HCT116 (cell line): ENCODE measurements around the gene DBN1. TPM values are rescaled to one million over a fixed set of nuclear protein-coding genes. Genes with fewer than 3 reads are reported as not detected.

Experiments used
- ATAC-seq: fragments of 200-7000 bp; cut with Tn5 transposase; 2 replicates; pipeline ENCODE4 v1.9.1; 2020; ENCODE audit warnings: mild to moderate bottlenecking, moderate library complexity
- BruUV-seq: library from RNA; stranded (reverse); fragments of 400-500 nt; replicated peaks from 2 replicates; lab custom pipeline; 2021; lab: Mats Ljungman, UMichigan
- CTCF ChIA-PET: fragments of 300-600 bp; sonication (Branson Sonifier 250); formaldehyde crosslinking; loops from one replicate; lab custom pipeline; 2021; ENCODE audit warnings: antibody characterized with exemption; lab: Charles Lee
- POLR2A ChIA-PET: fragments of 300-600, 350-600 bp; sonication (Branson Sonifier 250); formaldehyde crosslinking; loops from one replicate; lab custom pipeline; 2021; ENCODE audit warnings: antibody characterized with exemption; lab: Charles Lee
- RAD21 ChIA-PET, 2 experiments: fragments of 300-600 bp; sonication (Branson Sonifier 250); formaldehyde crosslinking; loops; one replicate each; lab custom pipeline; 2023; ENCODE audit warnings: low total read pairs in 2 of 2; ENCODE audit not compliant: uncharacterized antibody in 2 of 2, unreplicated experiment in 2 of 2, low non-redundant PET in 1 of 2; lab: Charles Lee
- DNase-seq: peaks from one replicate; pipeline ENCODE4 v3.0.0-alpha.2; 2010; ENCODE audit warnings: low read depth, low spot score
- H2AFZ ChIP-seq: fragments of 200-600 bp; shearing (Covaris generic), sonication (generic); 2 replicates; pipeline ENCODE4 v1.6.1; 2017; ENCODE audit warnings: low read depth, mixed run types, mixed read lengths, antibody characterized with exemption, low read length; ENCODE audit not compliant: poor library complexity, severe bottlenecking
- H3K27ac ChIP-seq: 2 replicates; pipeline ENCODE4 v1.5.1; 2012; ENCODE audit warnings: low read depth, low read length
- H3K27me3 ChIP-seq: fragments of 200-600 bp; sonication (generic); 2 replicates; pipeline ENCODE4 v1.6.1; 2016; ENCODE audit warnings: mixed run types, low read length, mixed read lengths; ENCODE audit not compliant: insufficient read depth
- H3K36me3 ChIP-seq, 2 experiments: fragments of 200-500 bp in 1 of 2; fragments of 200-600 bp in 1 of 2; sonication (Bioruptor generic) in 1 of 2; sonication (generic) in 1 of 2; 2 replicates each; pipeline versions ENCODE4 v1.5.1 to v1.6.1; 2014 to 2016; ENCODE audit warnings: low read length in 2 of 2, inconsistent platforms in 1 of 2, mixed read lengths in 1 of 2, mixed run types in 1 of 2; ENCODE audit not compliant: insufficient read depth in 2 of 2, control insufficient read depth in 1 of 2
- H3K4me1 ChIP-seq, 2 experiments: fragments of 200-600 bp in 1 of 2; sonication (generic) in 1 of 2; 2 replicates each; pipeline versions ENCODE4 v1.5.1 to v1.6.1; 2012 to 2017; ENCODE audit warnings: low read length in 2 of 2, inconsistent platforms in 1 of 2, mild to moderate bottlenecking in 1 of 2, mixed read lengths in 1 of 2, mixed run types in 1 of 2, moderate library complexity in 1 of 2; ENCODE audit not compliant: insufficient read depth in 2 of 2, control insufficient read depth in 1 of 2
- H3K4me2 ChIP-seq: fragments of 200-600 bp; sonication (generic); 2 replicates; pipeline ENCODE4 v1.6.1; 2017; ENCODE audit warnings: mixed run types, low read length, mixed read lengths
- H3K4me3 ChIP-seq, 2 experiments: fragments of 200-600 bp in 1 of 2; sonication (generic) in 1 of 2; replicated peaks in 1 of 2; 2 replicates each; pipeline ENCODE4 v1.5.1; 2011 to 2016; ENCODE audit warnings: low read length in 2 of 2, control low read depth in 1 of 2, low read depth in 1 of 2, mild to moderate bottlenecking in 1 of 2, mixed read lengths in 1 of 2, mixed run types in 1 of 2
- H3K79me2 ChIP-seq: fragments of 200-600 bp; sonication (generic); 2 replicates; pipeline ENCODE4 v1.6.1; 2017; ENCODE audit warnings: mild to moderate bottlenecking, mixed run types, low read length, moderate library complexity, mixed read lengths; ENCODE audit not compliant: insufficient read depth
- H3K9ac ChIP-seq: fragments of 200-600 bp; sonication (generic); 2 replicates; pipeline ENCODE4 v1.6.1; 2016; ENCODE audit warnings: low read length, mixed read lengths
- H3K9me2 ChIP-seq: fragments of 200-600 bp; sonication (generic), shearing (Covaris generic); 2 replicates; pipeline ENCODE4 v1.6.1; 2017; ENCODE audit warnings: mixed run types, mild to moderate bottlenecking, moderate library complexity; ENCODE audit not compliant: insufficient read depth
- H3K9me3 ChIP-seq, 2 experiments: fragments of 200-500 bp in 1 of 2; fragments of 200-600 bp in 1 of 2; sonication (Bioruptor generic) in 1 of 2; sonication (generic) in 1 of 2; 2 replicates each; pipeline ENCODE4 v1.6.1; 2014 to 2017; ENCODE audit warnings: low read length in 2 of 2, mixed read lengths in 2 of 2, inconsistent platforms in 1 of 2, low read depth in 1 of 2, mild to moderate bottlenecking in 1 of 2, mixed run types in 1 of 2, moderate library complexity in 1 of 2; ENCODE audit not compliant: control insufficient read depth in 1 of 2, insufficient read depth in 1 of 2
- H4K20me1 ChIP-seq: fragments of 200-600 bp; sonication (generic), shearing (Covaris generic); 2 replicates; pipeline ENCODE4 v1.6.1; 2017; ENCODE audit warnings: mixed run types, mild to moderate bottlenecking, moderate library complexity; ENCODE audit not compliant: insufficient read depth
- JUND ChIP-seq: IDR thresholded peaks from 2 replicates; pipeline ENCODE4 v1.6.1; 2012
- MAX ChIP-seq: IDR thresholded peaks from 2 replicates; pipeline ENCODE4 v1.6.1; 2012
- POLR2A ChIP-seq: IDR thresholded peaks from 2 replicates; pipeline ENCODE4 v1.7.0; 2011; ENCODE audit warnings: borderline replicate concordance; ENCODE audit not compliant: insufficient read depth, insufficient read length; ENCODE audit errors: extremely low read depth
- POLR2AphosphoS5 ChIP-seq: IDR thresholded peaks from 2 replicates; pipeline ENCODE4 v1.6.1; 2011; ENCODE audit warnings: mild to moderate bottlenecking, low read depth, low read length, moderate library complexity
- RAD21 ChIP-seq: IDR thresholded peaks from 2 replicates; pipeline ENCODE4 v1.6.1; 2012; ENCODE audit warnings: low read depth, mild to moderate bottlenecking
- REST ChIP-seq: IDR thresholded peaks from 2 replicates; pipeline ENCODE4 v1.6.1; 2012; ENCODE audit warnings: low read depth
- SIN3A ChIP-seq: IDR thresholded peaks from 2 replicates; pipeline ENCODE4 v1.6.1; 2012; ENCODE audit warnings: low read depth
- intact Hi-C: fragments of 100-400 bp; cut with micrococcal nuclease; formaldehyde crosslinking; loops from 2 replicates; pipeline ENCODE4 v1.10.0; 2022
- total RNA-seq: library from RNA; stranded (reverse); gene quantifications from one replicate; pipeline ENCODE4 v1.2.1, GENCODE V29; 2021; ENCODE audit not compliant: unreplicated experiment

DBN1 gene
- total RNA-seq, 1 experiment from 2014 or later = 144 TPM

- DNase-seq (no peak), ATAC-seq (peak; percentile 21)
- H3K27me3 ChIP-seq = no peaks in the 10 kb centered on the region
- no peak overlapping the region for H3K9ac ChIP-seq
- H3K9me2 ChIP-seq = no peaks in the 10 kb centered on the region
- H3K4me3 ChIP-seq = no peak overlapping the region
- no TSS peak for BruUV-seq
- H2AFZ ChIP-seq = no peak overlapping the region
- no peaks in the 10 kb centered on the region for H3K79me2 ChIP-seq
- no peaks in the 10 kb centered on the region for H3K9me3 ChIP-seq
- no peaks in the 10 kb centered on the region for H4K20me1 ChIP-seq
- ChIA-PET CTCF (no interaction called here), RAD21 (no interaction called here), POLR2A (no interaction called here)
- H3K4me1 ChIP-seq = no peaks in the 10 kb centered on the region; a peak in 1 of 4 replicates
- H3K4me2 ChIP-seq = no peak overlapping the region
- intact Hi-C loops = no loop called here
- TF ChIP-seq POLR2AphosphoS5 (peak; percentile 33; the same call in 1 of the 2 replicates), REST (no peak)
- peaks cover 3 to 4% of the 10 kb centered on the region in 2 experiments; a peak in 1 of 4 replicates for H3K36me3 ChIP-seq
- H3K27ac ChIP-seq = no peak overlapping the region
Observed at GRCh38 chr5:177482359-177482795, 8.9 kb upstream of the DBN1 start.

- POLR2A ChIA-PET = interaction anchor here (1.0 to 6.3 kb wide), 2 partner anchors 15 to 22 kb away, joined by 6 to 54 read pairs; partner anchors contain the start of gene PDLIM7
Observed at GRCh38 chr5:177479774-177480173, 6.3 kb upstream of the DBN1 start.

More at GRCh38 chr5:177479774-177480173, 6.3 kb upstream of the DBN1 start:
- no peak for DNase-seq
- Histone ChIP-seq H3K9ac (no peak overlapping the region), H3K4me1 (peaks cover 0 to 13% of the 10 kb centered on the region in 2 experiments; a peak in 1 of 4 replicates), H3K27me3 (no peaks in the 10 kb centered on the region), H3K36me3 (no peaks in the 10 kb centered on the region), H4K20me1 (no peaks in the 10 kb centered on the region), H3K4me2 (no peak overlapping the region), H2AFZ (no peak overlapping the region), H3K79me2 (no peaks in the 10 kb centered on the region), H3K9me2 (no peaks in the 10 kb centered on the region), H3K4me3 (no peak overlapping the region), H3K27ac (no peak overlapping the region), H3K9me3 (no peaks in the 10 kb centered on the region)
- CTCF ChIA-PET = interaction anchor here (1.0 to 1.2 kb wide), 4 partner anchors 16 to 22 kb away, joined by 3 to 4 read pairs (median 4); partner anchors contain the start of gene PDLIM7
- no TSS peak for BruUV-seq
- ATAC-seq = no peak
- TF ChIP-seq RAD21 (no peak), POLR2A (no peak), MAX (no peak), JUND (no peak), POLR2AphosphoS5 (no peak), SIN3A (no peak)
- TF ChIP-seq, all 23 proteins: peak for 0
- RAD21 ChIA-PET = no interaction called here
- intact Hi-C loops = no loop called here
